Lower leg skin (tissue), 4 donors: ENCODE measurements around the gene AHRR. TPM values are rescaled to one million over a fixed set of nuclear protein-coding genes. Genes with fewer than 3 reads are reported as not detected.

Experiments
- DNase-seq, 2 donors: peaks; one replicate each; pipeline ENCODE4 v3.0.0-alpha.2; 2019; ENCODE audit warnings: low spot score in 2 of 2
- H3K4me3 ChIP-seq: fragments of 200-600 bp; sonication (generic); 2 replicates; pipeline ENCODE4 v1.5.1; 2017; ENCODE audit warnings: mild to moderate bottlenecking, low read depth; ENCODE audit not compliant: poor library complexity, severe bottlenecking
- CTCF ChIP-seq, 3 donors: fragments of 450-650 bp; IDR thresholded peaks; one replicate each; pipeline ENCODE4 v1.5.1; 2016; ENCODE audit warnings: antibody characterized with exemption in 3 of 3, mild to moderate bottlenecking in 3 of 3, moderate library complexity in 2 of 3
- POLR2A ChIP-seq, 2 donors: fragments of 450-650 bp; IDR thresholded peaks; one replicate each; pipeline ENCODE4 v1.6.1; 2016 to 2017; ENCODE audit warnings: antibody characterized with exemption in 2 of 2, mild to moderate bottlenecking in 1 of 2, moderate library complexity in 1 of 2
- WGBS, 2 donors: methylation state at CpG; one replicate each; pipeline ENCODE4 v1.1.5; 2018; 5-methylcytosine and 5-hydroxymethylcytosine counted together
- intact Hi-C: fragments of 100-400 bp; cut with DNase I; formaldehyde crosslinking; loops from one replicate; pipeline ENCODE4 v1.15.0; 2023; ENCODE audit warnings: low total_unique reads
- total RNA-seq, 4 donors: library from RNA; depleted of rRNA; stranded (reverse); fragments of >200 nt; gene quantifications; one replicate each; pipeline ENCODE4 v1.1.0, GENCODE V29; 2016

AHRR gene
- total RNA-seq, 4 donors from 2014 or later, result 3.6 to 19.6 (median 6.0) TPM

- 69 to 71% methylated on average over 24 of the region's 24 CpGs for WGBS, 2 donors
- intact Hi-C loops, result no loop called here
- H3K4me3 ChIP-seq, result no peak overlapping the region
- TF ChIP-seq CTCF (IDR thresholded peaks at IDR 0.05) (no peak), POLR2A (IDR thresholded peaks at IDR 0.05) (no peak)
- DNase-seq, result no peak
Observed at GRCh38 chr5:346229-346935, 24.9 kb downstream of the AHRR start.

GRCh38 chr5:347712-348284 is 26.3 kb downstream of the AHRR start:
- intact Hi-C loops, result no loop called here
- TF ChIP-seq CTCF (IDR thresholded peaks at IDR 0.05) (no peak), POLR2A (IDR thresholded peaks at IDR 0.05) (no peak)
- WGBS, 2 donors, result 89 to 94% methylated on average over 9 of the region's 10 CpGs
- no peak for DNase-seq
- H3K4me3 ChIP-seq, result no peak overlapping the region

- no peak overlapping the region for H3K4me3 ChIP-seq
- intact Hi-C loops, result no loop called here
- TF ChIP-seq POLR2A (IDR thresholded peaks at IDR 0.05) (no peak), CTCF (IDR thresholded peaks at IDR 0.05) (no peak)
- no peak for DNase-seq
- WGBS, 2 donors, result 81 to 86% methylated on average over 5 of the region's 5 CpGs
Observed at GRCh38 chr5:348726-349125, 27.2 kb downstream of the AHRR start.

GRCh38 chr5:350355-350754 is 28.8 kb downstream of the AHRR start:
- H3K4me3 ChIP-seq, result no peak overlapping the region
- intact Hi-C loops, result no loop called here
- 73 to 80% methylated on average over 9 of the region's 9 CpGs for WGBS, 2 donors
- TF ChIP-seq POLR2A (IDR thresholded peaks at IDR 0.05), result no peak
- no peak for TF ChIP-seq CTCF (IDR thresholded peaks at IDR 0.05)
- DNase-seq, result no peak

GRCh38 chr5:351084-351920 is 29.8 kb downstream of the AHRR start:
- no peak for TF ChIP-seq POLR2A (IDR thresholded peaks at IDR 0.05)
- TF ChIP-seq CTCF (IDR thresholded peaks at IDR 0.05), result no peak
- intact Hi-C loops, result no loop called here
- 89 to 91% methylated on average over 19 of the region's 19 CpGs for WGBS, 2 donors
- H3K4me3 ChIP-seq, result no peak overlapping the region
- no peak for DNase-seq
